Ovary (tissue), 3 donors: Measurements from ENCODE around the gene TSPAN2.

Experiments used
- CTCF ChIP-seq, 3 donors: fragments of 450-650 bp in 2 of 3; fragments of 200-600 bp in 1 of 3; IDR thresholded peaks; one replicate each; pipeline versions ENCODE4 v1.5.1 to v1.8.0; 2016 to 2022; ENCODE audit warnings: antibody characterized with exemption in 3 of 3, mild to moderate bottlenecking in 1 of 3
- POLR2A ChIP-seq: fragments of 450-650 bp; IDR thresholded peaks from one replicate; pipeline ENCODE4 v1.6.1; 2017; ENCODE audit warnings: antibody characterized with exemption, mild to moderate bottlenecking, moderate library complexity
- donor health status: DM: no; HTN: no; CAD: no.

DNA sequence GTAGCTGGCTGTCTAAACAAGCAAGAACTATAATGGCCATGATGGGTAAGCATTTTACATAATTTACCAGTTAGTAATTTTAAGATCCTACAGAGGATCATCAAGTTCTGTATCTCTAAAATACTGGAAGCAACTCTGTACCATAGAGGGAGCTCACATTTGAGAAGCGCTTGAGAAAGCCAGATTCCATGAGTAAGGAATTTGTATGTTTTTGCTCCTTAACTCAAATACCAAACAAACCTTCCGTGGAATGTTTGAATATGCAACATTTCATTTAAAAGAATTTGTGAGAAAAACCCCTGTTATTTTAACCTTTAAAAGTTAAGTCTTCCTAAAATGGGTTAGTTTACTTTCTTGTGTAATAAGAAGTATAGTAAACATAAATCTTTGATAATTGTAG lies 57.7 kb downstream of the TSPAN2 start:
- TF ChIP-seq CTCF (IDR thresholded peaks at IDR 0.05) (no peak), POLR2A (no peak)
